ENCODE data around the gene HMCN1.

Gene HMCN1

GRCh38 chr1:186113461-186113860 is 379.3 kb downstream of the HMCN1 start:
- H3K36me3 ChIP-seq (ENCODE audit: low read length): no peaks in the 10 kb centered on the region
- no peak overlapping the region for H3K4me3 ChIP-seq (ENCODE audit: insufficient read depth, low read length, poor library complexity, severe bottlenecking)
- no peak overlapping the region for H3K9ac ChIP-seq (ENCODE audit: low read length)
- H3K9me3 ChIP-seq (ENCODE audit: insufficient read depth, low read length): no peaks in the 10 kb centered on the region
- no peaks in the 10 kb centered on the region for H3K79me2 ChIP-seq (ENCODE audit: insufficient read depth, low read length)
- H3K4me2 ChIP-seq (ENCODE audit: low read depth, low read length, poor library complexity, severe bottlenecking): no peak overlapping the region
- H3K9me2 ChIP-seq (replicated peaks; ENCODE audit: insufficient read depth, low read length): no peaks in the 10 kb centered on the region
- H2AFZ ChIP-seq (ENCODE audit: low read depth, low read length, severe bottlenecking): no peak overlapping the region
- TF ChIP-seq EZH2phosphoT487 (conservative IDR thresholded peaks at IDR 0.05; ENCODE audit: low read length): no peak
- TF ChIP-seq CTCF (IDR thresholded peaks at IDR 0.05; ENCODE audit: insufficient read depth, low read length, poor library complexity, severe bottlenecking): no peak
- H3F3A ChIP-seq (ENCODE audit: insufficient read depth): no peaks in the 10 kb centered on the region
- no peak overlapping the region for H3K27ac ChIP-seq (ENCODE audit: low read depth, low read length)
- no peaks in the 10 kb centered on the region for H4K20me1 ChIP-seq (ENCODE audit: low read depth, low read length)
- H3K27me3 ChIP-seq (ENCODE audit: low read length): no peaks in the 10 kb centered on the region

- Histone ChIP-seq H3K9ac (ENCODE audit: low read length) (no peak overlapping the region), H3K36me3 (ENCODE audit: low read length) (no peaks in the 10 kb centered on the region), H2AFZ (ENCODE audit: low read depth, low read length, severe bottlenecking) (no peak overlapping the region), H3K27me3 (ENCODE audit: low read length) (no peaks in the 10 kb centered on the region), H3K4me2 (ENCODE audit: low read depth, low read length, poor library complexity, severe bottlenecking) (no peak overlapping the region), H4K20me1 (ENCODE audit: low read depth, low read length) (no peaks in the 10 kb centered on the region), H3F3A (ENCODE audit: insufficient read depth) (no peaks in the 10 kb centered on the region), H3K9me2 (replicated peaks; ENCODE audit: insufficient read depth, low read length) (no peaks in the 10 kb centered on the region), H3K79me2 (ENCODE audit: insufficient read depth, low read length) (no peaks in the 10 kb centered on the region), H3K27ac (ENCODE audit: low read depth, low read length) (no peak overlapping the region), H3K4me3 (ENCODE audit: insufficient read depth, low read length, poor library complexity, severe bottlenecking) (no peak overlapping the region), H3K9me3 (ENCODE audit: insufficient read depth, low read length) (no peaks in the 10 kb centered on the region)
- TF ChIP-seq CTCF (IDR thresholded peaks at IDR 0.05; ENCODE audit: insufficient read depth, low read length, poor library complexity, severe bottlenecking) (no peak), EZH2phosphoT487 (conservative IDR thresholded peaks at IDR 0.05; ENCODE audit: low read length) (no peak)
These were observed 384.5 kb downstream of the HMCN1 start for GRCh38 chr1:186118724-186119123.

- Histone ChIP-seq H3K36me3 (ENCODE audit: low read length) (no peaks in the 10 kb centered on the region), H3F3A (ENCODE audit: insufficient read depth) (no peaks in the 10 kb centered on the region), H3K9ac (ENCODE audit: low read length) (no peak overlapping the region), H3K4me3 (ENCODE audit: insufficient read depth, low read length, poor library complexity, severe bottlenecking) (no peak overlapping the region), H3K4me2 (ENCODE audit: low read depth, low read length, poor library complexity, severe bottlenecking) (no peak overlapping the region), H3K9me2 (replicated peaks; ENCODE audit: insufficient read depth, low read length) (no peaks in the 10 kb centered on the region), H2AFZ (ENCODE audit: low read depth, low read length, severe bottlenecking) (no peak overlapping the region), H4K20me1 (ENCODE audit: low read depth, low read length) (no peaks in the 10 kb centered on the region), H3K79me2 (ENCODE audit: insufficient read depth, low read length) (no peaks in the 10 kb centered on the region), H3K9me3 (ENCODE audit: insufficient read depth, low read length) (no peaks in the 10 kb centered on the region), H3K27ac (ENCODE audit: low read depth, low read length) (no peak overlapping the region), H3K27me3 (ENCODE audit: low read length) (no peaks in the 10 kb centered on the region)
- TF ChIP-seq CTCF (IDR thresholded peaks at IDR 0.05; ENCODE audit: insufficient read depth, low read length, poor library complexity, severe bottlenecking) (no peak), EZH2phosphoT487 (conservative IDR thresholded peaks at IDR 0.05; ENCODE audit: low read length) (no peak)
These were observed 388.6 kb downstream of the HMCN1 start for GRCh38 chr1:186122837-186123236.
